Nephron (organoid): ENCODE data around the gene NOC4L.

Experiments
- H3K27ac Mint-ChIP-seq, 3 experiments: 2 replicates each; pipeline ENCODE4 v1.8.0; 2020; ENCODE audit warnings: mixed read lengths in 3 of 3, mild to moderate bottlenecking in 2 of 3, moderate library complexity in 1 of 3
- H3K27me3 Mint-ChIP-seq: 2 replicates; pipeline ENCODE4 v1.8.0; 2021; ENCODE audit warnings: low read depth, mild to moderate bottlenecking, moderate library complexity, mixed read lengths
- H3K36me3 Mint-ChIP-seq: 2 replicates; pipeline ENCODE4 v1.8.0; 2020; ENCODE audit warnings: low read depth, mixed read lengths
- H3K4me1 Mint-ChIP-seq: 2 replicates; pipeline ENCODE4 v1.8.0; 2020; ENCODE audit warnings: mixed read lengths
- H3K4me3 Mint-ChIP-seq, 3 experiments: 2 replicates each; pipeline ENCODE4 v1.8.0; 2020; ENCODE audit warnings: mild to moderate bottlenecking in 3 of 3, mixed read lengths in 3 of 3, moderate library complexity in 2 of 3
- H3K9me3 Mint-ChIP-seq: 2 replicates; pipeline ENCODE4 v1.8.0; 2020; ENCODE audit warnings: mixed read lengths
- TF ChIP-seq, protein P1 (sequence below), 3 experiments: fragments of 200-600 bp; sonication (generic); IDR thresholded peaks; one replicate each; pipeline ENCODE4 v1.5.0; 2021; ENCODE audit warnings: antibody characterized with exemption in 3 of 3; ENCODE audit not compliant: unreplicated experiment in 3 of 3

Gene NOC4L

DNA sequence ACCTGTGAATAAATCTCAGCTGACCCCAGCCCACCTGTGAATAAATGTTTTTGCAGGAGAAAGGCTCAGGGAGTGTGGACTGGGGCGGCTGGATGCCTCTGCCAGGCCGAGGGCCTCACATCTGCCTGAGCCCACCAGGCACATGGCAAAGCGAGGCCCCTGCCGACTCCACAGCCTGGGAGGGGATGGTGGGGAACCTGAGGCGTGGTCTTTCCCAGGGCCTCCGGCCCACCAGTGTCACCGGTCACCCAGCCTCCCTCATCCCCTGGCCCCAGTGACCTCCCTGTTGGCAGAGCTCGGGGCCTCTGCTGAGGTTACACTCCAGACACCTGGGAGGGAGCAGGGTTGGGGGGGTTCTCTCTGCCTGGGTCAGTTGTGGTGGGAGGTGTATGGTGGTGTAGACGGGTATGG, 8.2 kb downstream of the NOC4L start:
- Mint-ChIP-seq H3K9me3 (no peaks in the 10 kb centered on the region), H3K36me3 (peaks cover 4% of the 10 kb centered on the region), H3K27ac (no peak overlapping the region), H3K27me3 (no peaks in the 10 kb centered on the region), H3K4me1 (no peaks in the 10 kb centered on the region), H3K4me3 (no peak overlapping the region)
- TF ChIP-seq, protein P1, sequence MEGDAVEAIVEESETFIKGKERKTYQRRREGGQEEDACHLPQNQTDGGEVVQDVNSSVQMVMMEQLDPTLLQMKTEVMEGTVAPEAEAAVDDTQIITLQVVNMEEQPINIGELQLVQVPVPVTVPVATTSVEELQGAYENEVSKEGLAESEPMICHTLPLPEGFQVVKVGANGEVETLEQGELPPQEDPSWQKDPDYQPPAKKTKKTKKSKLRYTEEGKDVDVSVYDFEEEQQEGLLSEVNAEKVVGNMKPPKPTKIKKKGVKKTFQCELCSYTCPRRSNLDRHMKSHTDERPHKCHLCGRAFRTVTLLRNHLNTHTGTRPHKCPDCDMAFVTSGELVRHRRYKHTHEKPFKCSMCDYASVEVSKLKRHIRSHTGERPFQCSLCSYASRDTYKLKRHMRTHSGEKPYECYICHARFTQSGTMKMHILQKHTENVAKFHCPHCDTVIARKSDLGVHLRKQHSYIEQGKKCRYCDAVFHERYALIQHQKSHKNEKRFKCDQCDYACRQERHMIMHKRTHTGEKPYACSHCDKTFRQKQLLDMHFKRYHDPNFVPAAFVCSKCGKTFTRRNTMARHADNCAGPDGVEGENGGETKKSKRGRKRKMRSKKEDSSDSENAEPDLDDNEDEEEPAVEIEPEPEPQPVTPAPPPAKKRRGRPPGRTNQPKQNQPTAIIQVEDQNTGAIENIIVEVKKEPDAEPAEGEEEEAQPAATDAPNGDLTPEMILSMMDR (IDR thresholded peaks at IDR 0.05; ENCODE audit: unreplicated experiment in 3 of 3), result no peak

DNA sequence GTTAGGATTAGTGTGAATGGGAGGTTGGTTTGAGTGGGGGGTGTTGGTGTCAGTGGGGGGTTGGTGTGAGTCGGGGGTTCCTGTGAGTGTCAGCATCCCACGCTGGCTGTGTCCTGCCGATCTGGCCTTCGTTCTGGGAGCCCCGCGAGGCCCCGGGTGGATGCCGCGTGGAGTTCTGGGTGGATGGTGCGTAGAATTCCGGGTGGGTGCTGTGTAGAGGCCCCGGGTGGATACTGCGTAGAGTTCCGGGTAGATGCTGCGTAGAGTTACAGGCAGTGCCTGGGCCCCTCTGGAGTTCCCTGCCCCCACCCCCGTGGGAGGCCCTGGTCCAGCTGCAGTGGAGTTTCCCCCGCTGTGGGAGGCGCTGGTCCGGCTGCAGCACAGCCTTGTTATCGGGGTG, 8.7 kb downstream of the NOC4L start:
- Mint-ChIP-seq H3K4me1 (no peaks in the 10 kb centered on the region), H3K4me3 (no peak overlapping the region), H3K9me3 (no peaks in the 10 kb centered on the region), H3K27me3 (no peaks in the 10 kb centered on the region), H3K36me3 (peaks cover 4% of the 10 kb centered on the region), H3K27ac (no peak overlapping the region)
- TF ChIP-seq, protein P1 (IDR thresholded peaks at IDR 0.05; ENCODE audit: unreplicated experiment in 3 of 3), result no peak

DNA sequence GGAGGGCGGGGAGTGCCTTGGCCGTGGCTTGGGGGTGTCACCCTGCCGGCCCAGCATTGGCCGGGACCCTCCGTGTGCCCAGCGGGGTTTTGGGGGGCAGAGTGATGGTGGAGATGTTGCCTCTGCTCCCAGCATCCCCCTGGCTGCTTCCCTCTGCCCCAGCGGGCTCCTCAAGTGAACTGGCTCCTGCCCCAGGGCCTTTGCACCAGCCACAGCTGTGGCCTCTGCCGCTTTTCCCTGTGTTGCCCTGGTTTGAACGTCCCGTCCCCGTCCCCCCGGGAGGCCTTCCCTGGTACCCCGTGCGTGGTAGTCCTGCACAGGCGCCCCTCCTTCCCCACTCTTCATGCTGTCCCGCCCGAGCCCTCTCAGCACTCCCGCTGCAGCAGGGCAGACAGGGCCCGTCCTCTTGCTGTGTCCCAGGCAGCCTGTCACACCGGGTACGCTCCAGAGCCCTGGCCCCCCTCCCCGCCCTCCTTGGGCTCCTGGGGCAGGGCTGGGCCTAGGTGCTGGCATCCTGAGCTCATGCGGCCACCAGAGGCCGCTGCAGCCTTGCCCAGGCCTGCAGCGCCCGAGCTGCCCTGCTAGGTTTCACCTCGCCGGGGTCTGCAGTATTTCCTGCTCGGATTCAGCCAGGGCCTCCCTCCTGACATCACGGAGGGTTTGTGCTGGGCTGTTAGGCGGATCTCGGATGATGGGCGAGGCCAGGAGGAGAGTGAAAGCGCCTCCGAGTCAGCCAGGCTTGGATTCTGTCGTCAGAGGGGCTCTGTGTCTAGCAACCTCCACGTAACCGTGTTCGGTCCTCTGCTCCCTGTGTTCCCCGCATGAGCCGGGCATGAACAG, 9.5 kb downstream of the NOC4L start:
- no peaks in the 10 kb centered on the region for H3K9me3 Mint-ChIP-seq
- H3K4me3 Mint-ChIP-seq, result no peak overlapping the region
- no peaks in the 10 kb centered on the region for H3K36me3 Mint-ChIP-seq
- H3K4me1 Mint-ChIP-seq, result no peaks in the 10 kb centered on the region
- TF ChIP-seq, protein P1 (IDR thresholded peaks at IDR 0.05; ENCODE audit: unreplicated experiment in 3 of 3), result peak; percentile 95 to 96 (median 95)
- no peaks in the 10 kb centered on the region for H3K27me3 Mint-ChIP-seq
- H3K27ac Mint-ChIP-seq, result no peak overlapping the region

DNA sequence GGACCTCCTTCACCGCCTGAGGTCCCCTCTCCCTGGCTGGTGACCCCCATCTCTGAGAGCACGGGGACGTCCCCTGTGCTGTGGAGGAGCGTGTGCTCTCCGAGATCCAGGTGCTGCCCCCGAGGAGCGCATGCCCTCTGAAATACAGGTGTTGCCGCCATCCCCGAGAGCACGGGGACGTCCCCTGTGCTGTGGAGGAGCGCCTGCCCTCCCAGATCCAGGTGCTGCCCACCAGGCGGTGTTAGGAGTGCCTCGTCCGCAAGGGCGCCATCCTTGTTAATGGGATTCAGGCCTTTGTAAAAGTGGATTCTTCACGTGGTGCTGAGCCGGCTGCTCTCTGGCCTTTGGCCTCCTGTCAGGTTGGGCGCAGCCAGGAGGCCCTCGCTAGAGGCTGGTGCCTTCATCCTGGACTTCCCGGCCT, 10.1 kb downstream of the NOC4L start:
- no peak overlapping the region for H3K4me3 Mint-ChIP-seq
- no peaks in the 10 kb centered on the region for H3K4me1 Mint-ChIP-seq
- H3K27ac Mint-ChIP-seq, result no peak overlapping the region

DNA sequence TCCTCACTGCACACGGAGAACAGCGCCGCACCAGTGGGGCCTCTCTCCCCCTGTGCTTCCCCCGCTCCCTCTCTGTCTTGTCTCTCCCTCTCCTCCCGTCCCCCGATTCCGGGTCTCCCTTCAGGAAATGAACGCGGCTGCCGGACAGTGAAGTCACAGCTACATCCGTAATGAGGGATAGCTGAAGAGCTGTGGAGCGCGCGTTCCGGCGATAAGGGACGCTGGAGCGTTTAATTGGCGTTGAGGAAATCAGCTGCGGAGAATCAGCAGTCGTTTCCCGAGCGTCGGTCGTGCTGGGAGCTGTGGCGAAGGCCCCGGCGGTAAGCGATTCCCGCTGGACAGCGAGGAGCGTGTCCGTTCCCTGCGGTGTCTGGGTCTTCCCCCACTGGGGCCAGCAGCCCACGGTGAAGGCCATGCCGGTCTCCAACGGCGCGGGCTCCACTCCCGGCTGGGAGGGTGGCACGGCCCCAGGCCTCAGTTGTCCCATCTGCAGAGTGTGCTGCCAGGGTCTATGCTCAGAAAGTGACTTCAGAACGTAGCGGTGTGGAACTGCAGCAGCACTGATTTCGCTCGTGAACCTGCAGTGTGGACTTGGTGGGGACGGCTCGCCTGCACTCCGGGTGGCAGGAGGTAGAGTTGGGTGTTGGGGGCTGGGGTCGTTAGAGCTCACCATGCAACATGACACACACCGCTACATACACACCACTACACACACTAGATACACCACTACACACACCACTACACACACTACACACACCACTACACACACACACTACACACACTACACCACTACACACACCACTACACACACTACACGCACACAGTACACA, 10.9 kb downstream of the NOC4L start:
- H3K36me3 Mint-ChIP-seq, result no peaks in the 10 kb centered on the region
- TF ChIP-seq, protein P1 (IDR thresholded peaks at IDR 0.05; ENCODE audit: unreplicated experiment in 3 of 3), result no peak
- H3K4me1 Mint-ChIP-seq, result no peaks in the 10 kb centered on the region
- no peaks in the 10 kb centered on the region for H3K9me3 Mint-ChIP-seq
- H3K27me3 Mint-ChIP-seq, result no peaks in the 10 kb centered on the region
- no peak overlapping the region for H3K27ac Mint-ChIP-seq
- H3K4me3 Mint-ChIP-seq, result no peak overlapping the region

More for the DNA sequence above, 10.1 kb downstream of the NOC4L start:
- TF ChIP-seq, protein P1 (IDR thresholded peaks at IDR 0.05; ENCODE audit: unreplicated experiment in 3 of 3), result no peak
- Mint-ChIP-seq H3K27me3 (no peaks in the 10 kb centered on the region), H3K9me3 (no peaks in the 10 kb centered on the region), H3K36me3 (no peaks in the 10 kb centered on the region)
